ENCODE data around the gene CD300LG. TPM values are rescaled to one million over a fixed set of nuclear protein-coding genes. Genes with fewer than 3 reads are reported as not detected.

The CD300LG gene
- polyA plus RNA-seq, 1 donor (not counting 4 experiments of a cell fraction or from before 2014, with no cell fraction given): not detected

GRCh38 chr17:43820759-43821158, 26.2 kb upstream of the CD300LG start:
- Histone ChIP-seq H3K79me2 (ENCODE audit: control insufficient read depth, insufficient read depth, low read length) (no peaks in the 10 kb centered on the region), H3K4me1 (ENCODE audit: control insufficient read depth, extremely low read depth, insufficient read depth, low read length) (peaks cover 4% of the 10 kb centered on the region), H2AFZ (ENCODE audit: control insufficient read depth, low read length) (no peak overlapping the region), H3K9me1 (ENCODE audit: control insufficient read depth, extremely low read depth, insufficient read depth, low read length) (no peaks in the 10 kb centered on the region), H3K4me3 (ENCODE audit: control insufficient read depth in 2 of 3, extremely low read depth in 1 of 3, insufficient read depth in 2 of 3, low read depth in 1 of 3, low read length in 3 of 3) (no peak overlapping the region), H4K20me1 (ENCODE audit: control insufficient read depth, extremely low read depth, insufficient read depth, low read length) (no peaks in the 10 kb centered on the region), H3K27me3 (ENCODE audit: control insufficient read depth, extremely low read depth, insufficient read depth, low read length) (no peaks in the 10 kb centered on the region), H3K27ac (ENCODE audit: control insufficient read depth, insufficient read depth, low read length) (no peak overlapping the region), H3K9me3 (ENCODE audit: control insufficient read depth, low read depth, low read length) (no peaks in the 10 kb centered on the region), H3K4me2 (ENCODE audit: control insufficient read depth, extremely low read depth, insufficient read depth, low read depth, low read length) (no peak overlapping the region), H3K36me3 (ENCODE audit: control insufficient read depth in 2 of 2, extremely low read depth in 1 of 2, insufficient read depth in 2 of 2, low read length in 2 of 2) (peaks cover 19 to 21% of the 10 kb centered on the region in 2 experiments), H3K9ac (ENCODE audit: control insufficient read depth, extremely low read depth, insufficient read depth, low read length) (no peak overlapping the region)
- FAIRE-seq (no peak), DNase-seq (ENCODE audit: low read depth, low spot score) (no peak)
- no peak for TF ChIP-seq CTCF (optimal IDR thresholded peaks at IDR 0.05 in 1 of 3, IDR thresholded peaks at IDR 0.05 in 1 of 3, conservative IDR thresholded peaks at IDR 0.05 in 1 of 3; ENCODE audit: extremely low read depth in 1 of 3, insufficient read depth in 2 of 3, low read length in 3 of 3)
- no peak for TF ChIP-seq EZH2 (IDR thresholded peaks at IDR 0.05; ENCODE audit: low read length)
- dilution Hi-C loops (cut with MboI; ENCODE audit: extremely low pct_ligation_motif_present, low sequenced_read_pairs): no loop called here

GRCh38 chr17:43822570-43823190, 24.3 kb upstream of the CD300LG start:
- H2AFZ ChIP-seq (ENCODE audit: control insufficient read depth, low read length): no peak overlapping the region
- peaks cover 12 to 19% of the 10 kb centered on the region in 2 experiments for H3K36me3 ChIP-seq (ENCODE audit: control insufficient read depth in 2 of 2, extremely low read depth in 1 of 2, insufficient read depth in 2 of 2, low read length in 2 of 2)
- H3K79me2 ChIP-seq (ENCODE audit: control insufficient read depth, insufficient read depth, low read length): no peaks in the 10 kb centered on the region
- no peak overlapping the region for H3K4me3 ChIP-seq (ENCODE audit: control insufficient read depth in 2 of 3, extremely low read depth in 1 of 3, insufficient read depth in 2 of 3, low read depth in 1 of 3, low read length in 3 of 3)
- no peak overlapping the region for H3K27ac ChIP-seq (ENCODE audit: control insufficient read depth, insufficient read depth, low read length)
- DNase-seq (ENCODE audit: low read depth, low spot score): no peak
- H3K9me3 ChIP-seq (ENCODE audit: control insufficient read depth, low read depth, low read length): no peaks in the 10 kb centered on the region
- H3K4me2 ChIP-seq (ENCODE audit: control insufficient read depth, extremely low read depth, insufficient read depth, low read depth, low read length): no peak overlapping the region
- no peak for FAIRE-seq
- H3K9me1 ChIP-seq (ENCODE audit: control insufficient read depth, extremely low read depth, insufficient read depth, low read length): no peaks in the 10 kb centered on the region
- dilution Hi-C loops (cut with MboI; ENCODE audit: extremely low pct_ligation_motif_present, low sequenced_read_pairs): no loop called here
- TF ChIP-seq EZH2 (IDR thresholded peaks at IDR 0.05; ENCODE audit: low read length) (no peak), CTCF (optimal IDR thresholded peaks at IDR 0.05 in 1 of 3, IDR thresholded peaks at IDR 0.05 in 1 of 3, conservative IDR thresholded peaks at IDR 0.05 in 1 of 3; ENCODE audit: extremely low read depth in 1 of 3, insufficient read depth in 2 of 3, low read length in 3 of 3) (peak in 1 of 3 experiments; percentile 10)
- H3K27me3 ChIP-seq (ENCODE audit: control insufficient read depth, extremely low read depth, insufficient read depth, low read length): no peaks in the 10 kb centered on the region
- H4K20me1 ChIP-seq (ENCODE audit: control insufficient read depth, extremely low read depth, insufficient read depth, low read length): no peaks in the 10 kb centered on the region
- H3K9ac ChIP-seq (ENCODE audit: control insufficient read depth, extremely low read depth, insufficient read depth, low read length): no peak overlapping the region
- H3K4me1 ChIP-seq (ENCODE audit: control insufficient read depth, extremely low read depth, insufficient read depth, low read length): peaks cover 4% of the 10 kb centered on the region
